Endometrial microvascular endothelial cells (primary cell): ENCODE results near the gene FAM193B. TPM values are rescaled to one million over a fixed set of nuclear protein-coding genes. Genes with fewer than 3 reads are reported as not detected.

Experiments used
- in situ Hi-C: cut with HindIII; loops from 2 replicates; pipeline ENCODE4 v1.10.0; 2017; ENCODE audit warnings: low sequenced_read_pairs, low pct_unique_long_range_greater_than_20kb; ENCODE audit errors: inconsistent ontology term
- total RNA-seq: library from RNA; depleted of rRNA; stranded (reverse); fragments of >200 nt; gene quantifications from one replicate; pipeline ENCODE4 v1.2.3, GENCODE V29; 2015; ENCODE audit errors: inconsistent ontology term

Gene FAM193B
- total RNA-seq, 1 donor from 2014 or later, result 32.3 TPM

DNA sequence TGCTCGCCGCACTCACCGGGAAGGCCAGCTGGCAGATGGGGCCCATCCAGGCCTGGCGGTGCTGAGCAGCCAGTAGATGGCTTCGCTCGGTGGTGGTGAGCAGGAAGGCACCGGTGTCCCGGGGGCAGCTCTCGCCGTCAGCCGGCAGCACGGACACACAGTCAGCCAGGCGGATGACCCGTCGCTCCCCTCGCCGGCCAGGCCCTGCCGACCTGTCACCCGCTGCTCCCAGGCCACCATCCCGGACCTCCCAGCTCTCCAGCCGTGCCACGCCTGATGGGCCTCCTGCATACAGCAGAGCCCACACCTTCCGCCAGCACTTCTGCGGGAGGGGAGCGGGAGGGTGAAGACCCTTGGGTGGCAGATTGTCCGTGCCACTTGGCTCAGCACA, 46.1 kb downstream of the FAM193B start:
- in situ Hi-C loops, result no loop called here

DNA sequence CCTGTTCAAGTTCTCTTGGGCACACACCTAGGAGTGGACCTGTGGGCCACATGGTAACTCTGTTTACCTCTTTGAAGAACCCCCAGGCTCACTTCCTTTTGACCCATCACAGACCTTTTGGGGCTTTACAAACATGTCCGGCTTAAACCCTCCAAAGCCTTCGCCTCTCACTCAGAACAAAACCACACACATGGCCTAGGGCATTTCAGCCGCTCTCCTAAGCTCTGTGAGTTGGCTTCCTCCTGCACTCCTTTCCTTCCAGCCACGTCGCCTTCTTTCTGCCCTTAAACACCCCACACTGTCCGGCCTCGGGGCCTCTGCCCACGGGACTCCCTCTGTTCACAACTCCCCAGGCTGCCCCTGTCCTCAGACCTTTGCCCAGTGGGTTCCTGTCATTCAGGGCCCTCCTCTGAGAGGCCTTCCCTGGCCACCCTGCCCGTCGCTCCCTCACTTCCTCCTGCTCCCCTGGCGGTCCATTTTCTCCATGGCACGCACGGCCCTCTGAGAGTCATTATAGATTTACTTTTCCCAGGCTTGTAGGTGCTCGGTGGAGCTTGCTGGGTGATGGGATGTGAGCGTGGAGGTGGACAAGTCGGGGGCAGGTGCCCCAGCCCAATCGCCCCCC, 46.7 kb downstream of the FAM193B start:
- in situ Hi-C loops, result no loop called here

DNA sequence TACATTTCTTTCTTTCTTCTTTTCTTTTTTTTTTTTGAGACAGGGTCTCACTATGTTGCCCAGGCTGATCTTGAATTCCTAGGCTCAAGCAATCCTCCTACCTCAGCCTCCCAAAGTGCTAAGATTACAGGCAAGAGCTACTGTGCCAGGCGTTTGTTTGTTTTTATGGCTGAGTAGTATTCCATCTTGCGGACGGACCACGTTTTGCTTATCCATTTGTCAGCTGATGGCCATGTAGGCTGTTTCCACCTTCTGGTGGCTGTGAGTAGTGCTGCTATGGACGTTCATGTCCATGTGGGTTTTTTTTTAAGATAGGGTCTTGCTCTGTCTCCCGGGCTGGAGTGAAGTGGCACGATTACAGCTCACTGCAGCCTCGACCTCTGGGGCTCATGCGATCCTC, 47.2 kb downstream of the FAM193B start:
- in situ Hi-C loops, result no loop called here

DNA sequence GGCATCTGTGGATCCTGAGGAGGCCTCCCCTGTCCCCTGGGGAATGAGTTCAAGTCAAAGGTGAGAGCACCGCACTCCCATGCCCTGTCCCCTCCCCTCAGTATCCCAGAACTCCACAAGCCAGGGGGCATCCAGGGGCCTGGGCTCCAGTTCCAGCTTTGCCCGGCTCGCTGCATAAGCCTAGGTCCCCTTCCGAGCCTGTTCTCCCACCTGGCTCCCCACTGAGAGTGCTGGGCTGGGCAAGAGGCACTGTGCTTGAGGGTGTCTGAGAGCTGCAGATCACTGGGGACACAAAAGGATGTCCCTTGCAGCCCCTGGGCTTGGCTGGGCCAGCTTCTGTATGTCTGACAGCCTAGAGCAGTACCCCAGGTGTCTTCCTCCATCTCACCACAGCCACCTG, 49.3 kb downstream of the FAM193B start:
- in situ Hi-C loops, result no loop called here

DNA sequence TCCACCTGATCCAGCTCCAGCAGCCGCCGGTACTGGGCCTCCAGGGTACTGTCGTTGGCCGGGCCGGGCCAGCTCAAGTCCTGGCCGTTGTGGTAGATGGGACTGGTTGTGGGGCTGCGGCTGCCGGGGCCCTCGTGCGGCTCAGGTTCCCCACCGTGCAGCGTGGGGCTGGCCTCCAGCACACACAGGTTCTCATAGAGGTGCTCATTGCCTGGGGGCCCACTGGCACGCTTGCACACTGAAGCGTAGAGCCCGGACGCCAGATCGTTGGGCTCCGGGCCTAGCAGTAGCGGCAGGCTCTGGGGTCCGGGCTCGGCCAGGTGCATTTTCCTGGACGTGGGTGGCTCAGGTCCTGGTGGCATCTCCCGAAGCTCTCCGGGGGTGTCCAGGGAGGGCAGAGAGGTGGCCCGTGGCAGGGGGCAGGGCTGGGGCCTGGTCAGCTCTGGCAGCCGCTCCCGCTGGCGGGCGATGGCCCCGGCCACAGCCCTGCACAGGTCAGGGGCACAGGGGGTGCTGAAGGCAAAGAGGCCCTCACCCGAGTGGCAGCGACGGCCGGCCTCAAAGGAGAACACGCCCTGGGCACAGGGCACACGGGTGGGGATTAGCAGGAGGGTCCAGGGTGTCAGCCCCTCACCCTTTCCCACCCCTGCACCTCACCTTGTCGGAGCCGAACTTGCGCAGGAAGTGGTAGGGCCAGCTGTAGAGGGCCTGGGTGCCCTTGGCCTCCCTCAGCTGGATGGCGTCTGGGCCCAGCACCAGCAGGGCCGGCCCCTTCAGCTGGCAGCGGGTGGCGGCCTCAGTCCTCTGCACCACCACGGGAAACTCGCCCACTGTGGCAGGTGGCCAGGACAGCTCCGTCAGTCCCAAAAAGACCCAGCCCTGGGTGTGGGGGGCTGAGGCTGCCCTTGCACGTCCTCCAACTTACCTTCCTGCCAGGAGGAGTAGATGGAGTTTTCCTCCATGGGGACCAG, 50.0 kb downstream of the FAM193B start:
- in situ Hi-C loops, result no loop called here

DNA sequence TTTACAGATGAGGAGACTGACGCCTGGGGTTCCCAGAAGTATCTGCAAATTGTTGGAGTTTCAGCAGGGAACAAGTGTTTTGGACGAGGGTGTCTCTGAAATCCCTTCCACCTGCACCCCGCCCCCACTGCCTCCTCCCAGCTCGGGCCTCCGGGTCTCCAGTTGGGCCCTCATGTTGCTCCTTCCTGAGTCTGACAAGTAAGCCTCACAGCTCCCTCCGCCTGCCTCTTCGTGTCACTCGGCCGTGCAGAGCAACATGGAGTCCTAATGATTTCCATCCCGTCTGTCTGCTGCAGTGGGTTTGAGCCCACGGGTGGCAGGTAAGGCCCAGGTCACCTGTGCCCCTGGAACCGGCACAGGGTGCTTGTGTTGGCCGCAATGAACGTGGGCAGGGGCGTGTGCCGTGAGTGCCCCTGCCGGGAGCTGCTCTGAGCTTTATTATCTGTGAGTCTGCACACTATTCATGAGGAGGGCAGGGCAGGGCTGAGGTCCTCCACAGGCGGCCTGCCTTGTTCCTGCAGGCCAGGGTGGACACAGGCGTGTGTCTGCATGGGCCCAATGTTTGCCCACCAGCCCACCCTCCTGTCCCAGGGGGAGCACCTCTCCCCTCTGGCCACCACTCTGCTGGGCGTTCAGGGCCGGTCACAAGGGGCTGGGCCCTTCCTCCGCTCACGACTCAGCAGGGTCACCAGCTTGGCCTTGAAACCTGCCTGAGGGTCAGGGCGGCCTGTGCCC, 50.8 kb downstream of the FAM193B start:
- in situ Hi-C loops, result no loop called here

DNA sequence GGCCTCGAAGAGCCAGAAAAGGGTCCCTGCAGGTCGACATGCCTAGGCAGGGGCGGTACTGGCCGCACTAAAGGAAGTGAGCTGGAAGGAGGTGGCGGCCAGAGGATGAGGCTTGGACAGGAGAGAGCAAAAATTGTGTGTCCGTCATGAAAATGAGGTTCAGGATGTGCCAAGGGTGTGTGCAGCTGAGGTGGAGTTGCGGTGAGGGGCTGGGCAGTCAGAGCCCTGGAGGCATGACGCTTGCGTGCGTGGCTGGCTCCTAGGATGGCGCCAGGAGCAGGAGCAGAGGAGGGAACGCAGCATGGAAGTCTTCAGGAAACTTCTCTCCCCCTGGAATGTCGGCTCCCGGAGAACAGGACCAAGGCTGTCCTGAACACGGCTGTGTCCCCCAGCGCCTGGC, 51.5 kb downstream of the FAM193B start:
- in situ Hi-C loops, result no loop called here

DNA sequence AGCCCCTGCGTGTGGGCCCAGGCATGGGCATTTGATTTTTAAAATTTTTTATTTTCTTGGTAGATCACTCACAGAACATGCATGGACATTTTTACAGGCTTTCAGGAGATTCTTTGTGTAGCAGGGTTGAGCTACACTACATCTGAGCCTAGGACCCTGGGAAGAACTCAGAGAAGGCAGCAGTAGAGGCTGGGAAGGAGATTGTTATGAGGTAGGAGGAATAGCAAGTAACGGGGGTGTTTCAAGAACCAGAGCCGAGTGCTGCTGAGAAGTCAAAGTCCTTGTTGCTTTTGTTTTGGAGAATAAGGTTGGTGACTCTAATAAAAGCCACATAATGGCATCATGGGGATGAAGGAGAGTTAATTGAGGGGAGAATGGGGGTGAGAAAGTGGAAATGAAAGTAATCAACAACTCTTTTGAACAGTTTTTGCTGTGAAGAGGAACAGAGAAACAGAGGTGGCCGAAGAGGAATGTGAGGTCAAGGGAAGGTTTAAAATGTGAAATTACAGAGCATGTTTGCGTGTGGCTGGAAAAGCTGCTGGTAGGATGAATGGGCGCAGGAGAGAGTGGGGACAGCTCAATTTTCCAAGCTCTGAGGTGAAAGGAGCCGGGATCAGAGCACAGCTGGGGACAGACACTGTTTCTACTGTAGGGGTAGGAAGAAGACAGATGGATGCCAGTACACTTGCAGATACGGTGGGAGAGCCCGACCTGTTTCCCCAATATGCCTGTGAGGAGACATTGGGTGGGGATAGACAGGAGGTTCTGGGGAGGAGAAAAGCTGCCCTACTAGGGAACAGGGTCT, 52.3 kb downstream of the FAM193B start:
- in situ Hi-C loops, result no loop called here

DNA sequence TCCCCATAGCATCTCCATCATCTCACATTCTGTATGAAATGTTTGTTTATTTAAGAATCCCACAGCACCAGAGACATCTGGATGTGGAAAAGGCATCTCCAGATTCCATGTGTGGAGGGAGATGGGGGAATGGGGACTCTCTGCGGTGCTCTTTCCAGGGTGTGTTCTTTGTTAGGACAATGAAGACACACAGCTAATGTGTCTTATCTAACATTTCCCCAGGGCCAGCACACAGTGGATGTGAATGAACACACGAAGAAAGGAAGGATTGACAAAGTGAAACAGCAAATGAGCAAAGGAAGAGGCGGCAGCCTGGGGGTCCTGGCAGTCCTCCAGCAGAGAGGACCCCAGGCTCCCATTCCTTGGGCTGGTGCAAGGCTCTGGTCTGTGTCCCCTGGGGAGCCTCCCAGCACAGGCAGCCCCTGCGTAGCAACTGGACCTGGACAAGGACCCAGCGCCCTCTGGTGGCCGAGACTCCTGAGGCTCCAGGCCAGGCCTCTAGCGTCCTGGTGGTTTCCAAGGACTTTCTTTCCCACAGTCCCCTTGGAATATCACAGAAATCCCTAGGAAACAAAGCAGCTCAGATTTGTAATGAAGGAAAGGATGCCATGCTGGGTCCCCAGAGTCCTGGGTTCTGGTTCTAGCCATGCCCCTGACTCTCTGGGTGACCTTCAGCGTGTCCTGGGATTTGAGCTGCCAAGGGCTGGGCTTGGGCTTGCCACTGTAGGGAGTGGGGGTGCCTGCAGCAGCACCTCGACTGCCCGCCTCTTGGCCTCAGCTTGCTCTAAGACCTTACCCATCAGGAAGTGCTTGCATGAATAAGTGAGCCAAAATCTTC, 53.5 kb downstream of the FAM193B start:
- in situ Hi-C loops, result no loop called here

DNA sequence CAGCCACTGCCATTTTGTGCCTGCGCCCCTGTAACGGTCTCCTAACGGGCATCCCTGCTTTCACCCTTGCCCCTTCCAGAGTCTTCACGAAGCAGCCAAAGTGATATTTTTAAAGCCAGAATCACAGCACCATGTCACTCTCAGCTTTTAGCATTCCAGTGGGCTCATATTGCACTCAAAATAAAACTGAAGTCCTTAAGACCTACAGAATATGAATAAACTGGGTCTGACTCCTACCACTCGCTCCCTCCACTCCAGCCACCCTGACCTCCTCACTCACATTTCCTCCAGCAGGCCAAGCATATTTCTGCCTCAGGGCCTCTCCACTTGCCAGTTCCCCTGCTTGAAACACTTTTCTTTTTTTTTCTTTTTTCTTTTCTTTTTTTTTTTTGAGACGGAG, 54.5 kb downstream of the FAM193B start:
- in situ Hi-C loops, result no loop called here

DNA sequence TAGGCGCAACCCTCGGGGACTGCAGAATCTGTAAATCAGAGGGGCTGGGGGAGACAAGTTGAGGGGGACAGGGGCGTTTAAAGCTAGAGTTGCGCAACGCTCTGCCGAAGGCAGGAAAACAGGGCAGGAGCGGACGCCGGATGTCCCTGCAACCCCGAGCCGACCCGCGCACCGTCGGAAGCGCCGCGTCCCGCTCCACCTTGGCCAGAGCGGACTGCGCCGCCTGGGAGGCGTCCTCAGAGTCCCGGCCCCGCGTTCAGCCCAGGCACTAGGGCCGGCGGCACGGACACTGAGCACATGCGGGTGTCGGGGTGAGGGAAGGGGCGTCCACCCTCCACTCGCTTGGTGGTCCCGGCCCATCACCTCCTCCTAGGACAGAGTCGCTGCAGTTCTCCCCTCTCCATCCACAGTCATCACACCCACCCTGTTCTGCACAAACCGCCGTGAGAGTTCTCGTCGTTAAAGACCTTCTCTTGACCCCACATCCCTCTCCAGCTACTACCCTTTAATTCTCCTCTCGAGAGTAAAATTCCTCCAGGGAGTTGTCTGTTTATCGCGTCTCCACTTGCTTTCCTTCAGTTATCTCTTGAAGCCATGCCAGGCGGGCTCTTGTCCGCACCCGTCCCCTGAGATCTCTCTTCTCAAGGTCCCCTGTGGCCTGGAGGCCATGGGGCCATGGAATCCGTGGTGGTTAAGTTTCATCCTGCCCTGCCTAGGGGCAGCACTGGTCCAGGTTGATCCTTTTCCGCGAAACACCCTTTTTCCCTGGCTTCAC, 56.2 kb downstream of the FAM193B start:
- in situ Hi-C loops, result no loop called here

DNA sequence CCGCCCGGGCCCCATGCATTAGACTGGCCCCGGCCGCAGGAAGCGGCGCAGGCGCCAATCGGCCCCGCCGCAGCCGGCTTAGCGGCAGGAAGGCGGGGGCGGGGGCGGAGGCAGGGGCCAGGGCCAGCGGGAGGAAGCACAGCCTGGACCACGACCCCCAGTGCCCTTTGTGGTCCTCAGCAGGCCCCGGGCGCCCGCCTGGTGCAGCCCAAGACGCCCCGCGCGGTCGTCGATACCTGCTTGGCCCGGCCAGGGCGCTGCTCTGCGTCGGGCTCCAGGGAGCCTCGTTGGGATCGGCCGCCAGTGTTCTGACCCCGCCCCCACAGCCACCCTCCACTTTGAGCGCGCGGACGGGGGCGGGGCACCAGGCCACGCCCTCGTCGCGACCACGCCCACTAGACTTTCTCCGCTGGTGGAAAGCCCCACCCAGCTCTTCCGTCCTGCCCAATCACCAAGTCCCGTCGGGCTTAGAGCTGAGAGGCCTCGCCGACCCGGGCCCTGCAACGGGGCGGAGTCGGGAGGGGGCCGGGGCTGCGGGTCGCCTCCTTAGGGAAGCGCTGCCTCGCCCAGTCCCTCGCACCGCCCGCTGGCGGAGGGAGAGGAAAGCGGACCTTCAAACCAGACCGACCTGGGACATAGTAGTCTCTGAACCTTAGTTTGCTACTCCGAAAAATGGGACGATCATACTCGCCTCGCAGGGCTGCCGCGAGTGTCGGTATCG, 56.9 kb downstream of the FAM193B start, which contains the start of gene PDLIM7:
Gene PDLIM7, minus strand, starts transcription at position 313 of the 721 bp plus-strand sequence. CDS start 1,092 bp downstream, outside the sequence.
- in situ Hi-C loops, result no loop called here

DNA sequence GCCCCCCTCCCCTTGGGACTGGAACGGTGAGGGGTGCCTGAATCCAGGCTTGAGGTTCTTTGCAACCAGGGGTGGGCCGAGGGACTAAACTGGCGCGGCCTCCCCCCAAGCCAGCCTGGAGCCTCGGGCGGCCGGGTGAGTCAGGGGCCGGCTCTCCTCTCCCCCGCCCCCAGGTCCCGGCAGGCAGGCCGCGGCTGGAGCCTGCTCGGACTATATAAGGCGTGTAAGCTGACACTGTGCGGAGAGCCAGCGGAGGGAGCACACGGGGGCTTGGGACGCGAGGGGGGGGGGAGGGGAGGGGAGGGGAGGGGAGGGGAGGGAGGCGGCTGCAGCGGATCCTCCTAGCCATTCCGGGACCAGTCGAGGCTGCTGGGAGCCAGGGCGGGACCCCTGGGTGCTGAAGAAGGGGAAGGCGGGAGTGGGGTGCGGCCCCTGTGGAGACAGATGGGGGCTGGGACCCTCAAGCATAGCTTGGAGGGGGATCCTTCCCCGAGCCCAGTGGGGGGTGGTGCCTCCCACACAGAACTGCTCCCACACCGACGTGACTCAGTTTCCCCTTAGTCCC, 57.6 kb downstream of the FAM193B start:
- in situ Hi-C loops, result no loop called here

DNA sequence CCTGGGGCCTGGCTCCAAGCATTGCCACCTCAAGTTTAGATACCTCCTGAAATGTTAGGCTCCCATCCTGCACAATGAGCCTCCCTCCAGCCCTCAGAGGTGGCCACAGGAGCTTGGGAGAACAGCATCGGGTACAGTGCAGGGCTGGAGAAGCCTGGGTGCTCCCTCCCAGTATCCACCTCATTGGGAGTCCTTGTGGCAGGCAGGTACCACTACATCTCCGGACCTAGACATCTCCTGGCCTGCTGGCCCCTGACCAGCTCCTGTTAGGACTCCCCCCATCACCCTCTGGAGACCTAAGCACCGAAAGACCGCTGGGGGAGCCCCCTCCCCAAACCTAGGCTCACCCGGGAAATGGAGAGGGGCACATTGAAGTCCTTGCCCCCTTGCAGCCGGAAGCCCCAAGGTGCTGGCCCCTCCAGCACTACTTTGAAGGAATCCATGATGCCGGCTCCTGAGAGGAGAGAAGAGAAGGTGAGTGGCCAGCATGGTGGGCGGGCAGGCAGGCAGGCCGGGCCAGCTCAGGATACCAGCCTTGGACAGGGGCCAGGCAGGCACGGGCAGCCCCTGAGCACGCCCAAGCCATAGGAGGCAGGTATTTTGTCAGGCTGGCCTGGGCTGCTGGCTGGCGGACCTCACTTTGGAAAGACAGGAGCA, 58.2 kb downstream of the FAM193B start:
- in situ Hi-C loops, result no loop called here

DNA sequence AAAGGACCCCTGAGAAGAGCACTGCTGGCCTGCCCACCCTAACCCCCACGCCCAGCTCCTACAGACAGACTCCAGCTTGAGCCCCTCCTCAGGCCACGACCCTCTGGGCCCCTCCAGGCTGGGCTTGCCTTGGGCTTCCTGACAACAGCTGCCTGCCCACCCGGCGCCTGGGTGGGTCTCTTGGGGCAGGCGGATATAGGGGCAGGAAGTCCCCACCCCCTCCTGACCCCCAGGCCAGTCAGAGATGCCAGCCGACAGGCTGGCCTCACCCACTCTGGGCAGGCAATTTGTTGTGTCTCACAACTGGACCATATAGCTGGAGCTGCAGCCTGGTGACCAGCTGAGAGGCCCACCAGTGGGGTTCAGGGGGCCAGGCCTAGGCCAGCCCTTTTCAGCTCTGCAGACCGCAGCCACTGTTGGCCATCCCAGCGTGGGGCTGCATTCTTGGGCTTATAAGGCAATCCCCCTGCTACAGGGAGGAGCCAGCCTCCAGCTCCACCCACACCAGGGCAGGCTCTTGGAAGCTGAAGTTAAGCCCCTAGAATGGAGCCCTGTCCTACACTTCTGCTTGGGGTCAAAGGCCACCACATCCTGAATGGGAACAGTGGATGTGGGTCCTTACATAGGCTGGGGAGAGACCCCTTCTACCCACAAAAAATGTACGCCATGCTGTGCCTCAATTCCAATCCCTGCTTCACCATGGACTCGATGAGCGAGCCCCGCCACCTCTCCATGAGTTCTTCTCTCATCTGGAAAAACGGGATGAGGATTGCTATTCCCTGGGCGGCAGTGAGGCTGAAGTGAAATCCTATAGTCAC, 58.9 kb downstream of the FAM193B start:
- in situ Hi-C loops, result no loop called here
